HEK293 (cell line): Measurements from ENCODE around the gene PNKD.
"Not testable (repeated sequence)": the region's sequence is repeated elsewhere in the genome, so short reads cannot be mapped to it uniquely, and the experiment has no call there.

Experiments used
- CTCF ChIA-PET: fragments of 350-600 bp; formaldehyde crosslinking; extraction: SDS; loops from one replicate; lab custom pipeline; 2021; ENCODE audit warnings: antibody characterized with exemption; lab: Yijun Ruan, JAX
- POLR2A ChIA-PET: fragments of 300-600 bp; formaldehyde crosslinking; extraction: SDS; loops from one replicate; lab custom pipeline; 2020; ENCODE audit warnings: antibody characterized with exemption, inconsistent platforms; lab: Yijun Ruan, JAX
- H3K27ac ChIP-seq: fragments of 200-500 bp; sonication (Bioruptor generic); 2 replicates; pipeline ENCODE4 v1.5.1; 2014; ENCODE audit warnings: low read depth, low read length, control low read depth, inconsistent platforms; ENCODE audit errors: extremely low read depth
- H3K36me3 ChIP-seq, 2 experiments: fragments of 200-500 bp in 1 of 2; sonication (Bioruptor generic) in 1 of 2; 1 replicate in 1 of 2; 2 replicates in 1 of 2; pipeline ENCODE4 v1.5.1; 2014 to 2017; ENCODE audit warnings: inconsistent platforms in 2 of 2, low read length in 2 of 2; ENCODE audit not compliant: control insufficient read depth in 2 of 2, insufficient read depth in 1 of 2
- H3K4me1 ChIP-seq: fragments of 200-500 bp; sonication (Bioruptor generic); 2 replicates; pipeline ENCODE4 v1.5.1; 2014; ENCODE audit warnings: mild to moderate bottlenecking, low read length, inconsistent platforms; ENCODE audit not compliant: control insufficient read depth, insufficient read depth
- H3K4me3 ChIP-seq: 2 replicates; pipeline ENCODE4 v1.5.1; 2011; ENCODE audit warnings: low read depth, mild to moderate bottlenecking, control low read depth, low read length, moderate library complexity
- H3K9me3 ChIP-seq: fragments of 200-500 bp; sonication (Bioruptor generic); 2 replicates; pipeline ENCODE4 v1.5.1; 2014; ENCODE audit warnings: low read depth, low read length, inconsistent platforms; ENCODE audit not compliant: control insufficient read depth, insufficient read depth
- GLIS1 ChIP-seq: fragments of 450-650 bp; formaldehyde crosslinking; IDR thresholded peaks from 2 replicates; pipeline ENCODE4 v1.5.1; 2016; ENCODE audit warnings: missing biosample characterization, missing genetic modification characterization
- SCRT1 ChIP-seq: fragments of 450-650 bp; formaldehyde crosslinking; IDR thresholded peaks from 2 replicates; pipeline ENCODE4 v1.5.1; 2016; ENCODE audit warnings: missing biosample characterization, missing genetic modification characterization, borderline replicate concordance
- SCRT2 ChIP-seq: fragments of 450-650 bp; formaldehyde crosslinking; IDR thresholded peaks from 2 replicates; pipeline ENCODE4 v1.5.1; 2016; ENCODE audit warnings: missing biosample characterization, missing genetic modification characterization
- TRIM28 ChIP-seq: IDR thresholded peaks from 2 replicates; pipeline ENCODE4 v1.6.1; 2011; ENCODE audit warnings: low read length, control low read depth, borderline replicate concordance
- ZNF146 ChIP-seq: fragments of 450-650 bp; formaldehyde crosslinking; IDR thresholded peaks from 2 replicates; pipeline ENCODE4 v1.5.1; 2016; ENCODE audit warnings: missing biosample characterization, missing genetic modification characterization
- ZNF169 ChIP-seq: fragments of 450-650 bp; formaldehyde crosslinking; IDR thresholded peaks from 2 replicates; pipeline ENCODE4 v1.5.1; 2016; ENCODE audit warnings: missing biosample characterization, missing genetic modification characterization
- ZNF366 ChIP-seq: fragments of 450-650 bp; formaldehyde crosslinking; conservative IDR thresholded peaks from 2 replicates; pipeline ENCODE4 v1.5.1; 2016; ENCODE audit warnings: missing biosample characterization, missing genetic modification characterization
- ZNF561 ChIP-seq: fragments of 450-650 bp; IDR thresholded peaks from 2 replicates; pipeline ENCODE4 v1.5.1; 2018; ENCODE audit warnings: missing biosample characterization, missing genetic modification characterization, borderline replicate concordance
- ZNF571 ChIP-seq: fragments of 450-650 bp; formaldehyde crosslinking; IDR thresholded peaks from 2 replicates; pipeline ENCODE4 v1.5.0; 2017; ENCODE audit warnings: missing biosample characterization, missing genetic modification characterization
- ZNF629 ChIP-seq: fragments of 450-650 bp; formaldehyde crosslinking; IDR thresholded peaks from 2 replicates; pipeline ENCODE4 v1.5.1; 2017; ENCODE audit warnings: missing biosample characterization, missing genetic modification characterization
- ZNF76 ChIP-seq: fragments of 450-650 bp; formaldehyde crosslinking; IDR thresholded peaks from 2 replicates; pipeline ENCODE4; 2016; ENCODE audit warnings: low read depth, missing biosample characterization, missing genetic modification characterization, borderline replicate concordance
- ZNF785 ChIP-seq: fragments of 450-650 bp; formaldehyde crosslinking; IDR thresholded peaks from 2 replicates; pipeline ENCODE4 v1.5.1; 2016; ENCODE audit warnings: missing biosample characterization, missing genetic modification characterization

PNKD gene

DNA sequence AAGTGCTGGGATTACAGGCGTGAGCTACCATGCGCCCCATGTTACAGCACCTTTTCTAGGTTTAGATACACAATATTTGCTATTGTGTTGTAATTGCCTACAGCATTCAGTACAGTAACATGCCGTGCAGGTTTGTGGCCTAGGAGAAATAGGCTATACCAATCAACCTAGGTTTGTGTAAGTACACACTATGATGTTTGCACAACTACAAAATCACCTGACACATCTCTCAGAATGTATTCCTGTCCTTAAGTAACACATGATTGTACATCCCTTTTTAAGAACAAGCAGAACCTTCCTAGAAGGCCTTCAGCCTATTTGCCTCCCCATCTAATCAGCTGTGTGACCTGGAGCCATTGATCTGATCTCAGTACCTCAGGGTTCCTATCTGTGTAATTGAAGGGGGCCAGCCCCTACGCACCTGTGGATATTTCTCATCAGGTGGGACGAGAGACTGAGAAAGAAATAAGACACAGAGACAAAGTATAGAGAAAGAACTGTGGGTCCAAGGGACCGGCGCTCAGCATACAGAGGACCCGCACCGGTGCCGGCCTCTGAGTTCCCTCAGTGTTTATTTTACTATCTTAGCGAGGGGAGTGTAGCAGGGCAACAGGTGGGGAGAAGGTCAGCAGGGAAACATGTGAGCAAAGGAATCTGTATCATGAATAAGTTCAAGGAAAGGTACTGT is 40.7 kb downstream of the PNKD start:
- CTCF ChIA-PET = interaction anchor here (0.7 kb wide), 1 partner anchor 34 kb away, joined by 3 read pairs; no protein-coding TSS in a partner anchor
- Histone ChIP-seq H3K4me1 (no peaks in the 10 kb centered on the region), H3K27ac (no peak overlapping the region), H3K4me3 (no peak overlapping the region), H3K9me3 (no peaks in the 10 kb centered on the region), H3K36me3 (no peaks in the 10 kb centered on the region)
- POLR2A ChIA-PET = interaction anchor here (0.6 kb wide), 1 partner anchor 110 kb away, joined by 5 read pairs; no protein-coding TSS in a partner anchor
- TF ChIP-seq SCRT1 (tag by site-specific recombination) = 0 out of 2 replicates have a peak, but pooled peaks have one; percentile 15
- TF ChIP-seq ZNF561 = no peak
- no peak for TF ChIP-seq TRIM28
- TF ChIP-seq ZNF76 (tag by site-specific recombination) = no peak
- TF ChIP-seq SCRT2 = peak; percentile 73

DNA sequence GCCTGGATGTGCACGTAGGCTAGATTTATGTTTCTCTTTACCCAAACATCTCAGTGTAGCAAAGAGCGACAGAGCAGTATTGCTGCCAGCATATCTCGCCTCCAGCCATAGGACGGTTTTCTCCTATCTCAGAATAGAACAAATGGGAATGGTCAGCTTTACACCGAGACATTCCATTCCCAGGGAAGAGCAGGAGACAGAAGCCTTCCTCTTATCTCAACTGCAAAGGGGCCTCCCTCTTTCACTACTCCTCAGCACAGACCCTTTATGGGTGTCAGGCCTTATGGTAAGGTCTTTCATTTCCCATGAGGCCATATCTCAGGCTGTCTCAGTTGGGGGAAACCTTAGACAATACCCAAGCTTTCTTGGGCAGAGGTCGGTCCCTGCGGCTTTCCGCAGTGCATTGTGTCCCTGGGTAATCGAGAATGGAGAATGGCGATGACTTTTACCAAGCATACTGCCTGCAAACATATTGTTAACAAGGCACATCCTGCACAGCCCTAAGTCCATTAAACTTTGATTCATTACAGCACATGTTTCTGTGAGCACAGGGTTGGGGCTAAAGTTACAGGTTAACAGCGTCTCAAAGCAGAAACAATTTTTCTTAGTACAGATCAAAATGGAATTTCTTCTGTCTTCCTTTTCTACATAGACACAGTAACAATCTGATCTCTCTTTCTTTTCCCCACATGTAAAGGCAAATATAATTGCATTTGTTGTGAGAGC is 41.4 kb downstream of the PNKD start:
- H3K4me1 ChIP-seq, H3K27ac ChIP-seq, H3K36me3 ChIP-seq, H3K4me3 ChIP-seq, H3K9me3 ChIP-seq, POLR2A ChIA-PET: not testable (repeated sequence)
- CTCF ChIA-PET = interaction anchor here (0.7 kb wide), 2 partner anchors 10 to 35 kb away, joined by 3 to 5 read pairs; no protein-coding TSS in a partner anchor

DNA sequence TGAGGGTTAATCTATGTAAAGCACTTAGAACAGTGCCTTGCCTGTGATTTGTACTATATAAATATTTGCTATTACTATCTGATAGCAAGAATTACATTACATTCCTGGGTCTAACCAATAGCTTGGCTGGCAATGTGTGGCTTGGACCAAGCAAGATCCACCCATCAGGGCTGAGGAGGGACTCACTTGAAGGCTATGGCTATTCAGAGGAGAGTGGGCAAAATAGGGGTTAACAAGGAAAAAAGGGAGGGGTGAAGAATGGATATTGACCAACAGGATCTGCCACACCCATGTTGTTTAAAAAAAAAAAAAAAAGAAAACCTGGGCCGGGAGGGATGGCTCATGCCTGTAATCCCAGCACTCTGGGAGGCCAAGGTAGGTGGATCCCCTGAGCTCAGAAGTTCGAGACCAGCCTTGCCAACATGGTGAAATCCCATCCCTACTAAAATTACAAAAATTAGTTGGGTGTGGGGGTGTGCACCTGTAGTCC is 42.0 kb downstream of the PNKD start:
- TF ChIP-seq SCRT2 (no peak), ZNF629 (tag by site-specific recombination) (no peak), GLIS1 (tag by site-specific recombination) (peak; percentile 27; the same call in 1 of the 2 replicates), ZNF571 (tag by site-specific recombination) (no peak), ZNF785 (tag by site-specific recombination) (no peak)
- Histone ChIP-seq H3K9me3 (no peaks in the 10 kb centered on the region), H3K4me3 (no peak overlapping the region), H3K36me3 (no peaks in the 10 kb centered on the region), H3K27ac (no peak overlapping the region), H3K4me1 (no peaks in the 10 kb centered on the region)
- POLR2A ChIA-PET = no interaction called here
- CTCF ChIA-PET = interaction anchor here (0.7 to 0.8 kb wide), 3 partner anchors 11 to 112 kb away, joined by 3 to 5 read pairs (median 4); no protein-coding TSS in a partner anchor

DNA sequence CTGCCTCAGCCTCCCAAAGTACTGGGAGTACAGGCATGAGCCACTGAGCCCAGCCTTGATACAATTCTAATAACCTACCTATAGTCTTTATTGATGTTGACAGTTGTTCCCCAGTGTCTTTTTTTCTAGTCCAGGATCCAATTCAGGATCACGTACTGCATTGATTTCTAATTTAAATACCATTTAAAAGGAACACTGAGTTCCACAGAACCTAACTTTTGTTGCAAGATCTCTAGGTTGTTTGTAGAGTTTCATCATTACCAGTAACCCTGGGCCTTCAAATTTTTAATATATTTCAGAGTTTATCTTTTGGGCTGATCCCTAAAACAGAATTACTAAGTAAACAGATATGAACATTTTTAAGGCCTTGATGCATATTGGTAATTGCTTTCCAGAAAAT is 43.0 kb downstream of the PNKD start:
- H3K4me1 ChIP-seq = no peaks in the 10 kb centered on the region
- H3K9me3 ChIP-seq = no peaks in the 10 kb centered on the region
- no peak overlapping the region for H3K27ac ChIP-seq
- TF ChIP-seq ZNF169 (tag by site-specific recombination) (no peak), ZNF146 (no peak)
- H3K36me3 ChIP-seq = no peaks in the 10 kb centered on the region
- ChIA-PET CTCF (interaction anchor here (0.9 to 1.5 kb wide), 2 partner anchors 11 to 80 kb away, joined by 3 read pairs; no protein-coding TSS in a partner anchor), POLR2A (no interaction called here)
- no peak overlapping the region for H3K4me3 ChIP-seq

DNA sequence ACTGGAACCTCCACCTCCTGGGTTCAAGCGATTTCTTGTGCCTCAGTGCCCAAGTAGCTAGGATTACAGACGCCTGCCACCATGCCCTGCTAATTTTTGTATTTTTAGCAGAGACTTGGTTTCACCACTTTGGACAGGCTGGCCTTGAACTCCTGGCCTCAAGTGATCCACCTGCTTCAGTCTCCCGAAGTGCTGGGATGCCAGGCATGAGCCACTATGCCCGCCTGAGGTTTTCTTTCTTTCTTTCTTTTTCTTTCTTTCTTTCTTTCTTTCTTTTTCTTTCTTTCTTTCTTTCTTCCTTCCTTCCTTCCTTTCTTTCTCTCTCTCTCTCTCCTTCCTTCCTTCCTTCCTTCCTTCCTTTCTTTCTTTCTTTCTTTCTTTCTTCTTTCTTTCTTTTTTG is 44.4 kb downstream of the PNKD start:
- not testable (repeated sequence) for H3K27ac ChIP-seq, H3K4me3 ChIP-seq, H3K4me1 ChIP-seq, H3K9me3 ChIP-seq, H3K36me3 ChIP-seq
- peak; percentile 71 for TF ChIP-seq ZNF366 (tag by site-specific recombination)
- ChIA-PET CTCF (interaction anchor here (1.5 kb wide), 1 partner anchor 13 kb away, joined by 3 read pairs; no protein-coding TSS in a partner anchor), POLR2A (interaction anchor here (0.6 kb wide), 1 partner anchor 47 kb away, joined by 3 read pairs; no protein-coding TSS in a partner anchor)
